ENCODE data around the gene BLOC1S1.

Gene BLOC1S1

GRCh38 chr12:55711786-55712553, 3.9 kb upstream of the BLOC1S1 start:
- no peak for DNase-seq (ENCODE audit: low read depth in 2 of 2)

- no peak for DNase-seq (ENCODE audit: low read depth in 2 of 2)
Observed at GRCh38 chr12:55712700-55713415, 3.0 kb upstream of the BLOC1S1 start.

GRCh38 chr12:55713721-55714120, 2.1 kb upstream of the BLOC1S1 start:
- no peak for DNase-seq (ENCODE audit: low read depth in 2 of 2)

GRCh38 chr12:55715169-55715764, 579 bp upstream of the BLOC1S1 start:
- DNase-seq (ENCODE audit: low read depth in 2 of 2): no peak

DNA sequence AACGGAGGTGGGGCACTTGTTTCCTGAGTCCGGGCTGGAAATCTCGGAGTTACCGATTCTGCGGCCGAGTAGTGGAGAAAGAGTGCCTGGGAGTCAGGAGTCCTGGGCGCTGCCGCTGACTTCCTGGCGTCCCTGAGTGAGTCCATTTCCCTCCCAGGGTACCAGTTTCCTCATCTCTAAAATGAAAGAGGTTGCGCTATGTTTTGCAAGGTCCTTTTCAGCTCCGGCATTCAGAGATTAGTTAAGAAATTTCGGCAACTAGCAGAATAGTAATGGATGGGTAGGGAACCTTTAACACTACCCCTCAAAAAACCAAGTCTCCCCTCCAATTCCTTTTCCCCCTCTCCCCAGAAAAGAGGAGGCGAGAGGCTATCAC, 724 bp downstream of the BLOC1S1 start:
- DNase-seq (ENCODE audit: low read depth in 2 of 2): no peak

DNA sequence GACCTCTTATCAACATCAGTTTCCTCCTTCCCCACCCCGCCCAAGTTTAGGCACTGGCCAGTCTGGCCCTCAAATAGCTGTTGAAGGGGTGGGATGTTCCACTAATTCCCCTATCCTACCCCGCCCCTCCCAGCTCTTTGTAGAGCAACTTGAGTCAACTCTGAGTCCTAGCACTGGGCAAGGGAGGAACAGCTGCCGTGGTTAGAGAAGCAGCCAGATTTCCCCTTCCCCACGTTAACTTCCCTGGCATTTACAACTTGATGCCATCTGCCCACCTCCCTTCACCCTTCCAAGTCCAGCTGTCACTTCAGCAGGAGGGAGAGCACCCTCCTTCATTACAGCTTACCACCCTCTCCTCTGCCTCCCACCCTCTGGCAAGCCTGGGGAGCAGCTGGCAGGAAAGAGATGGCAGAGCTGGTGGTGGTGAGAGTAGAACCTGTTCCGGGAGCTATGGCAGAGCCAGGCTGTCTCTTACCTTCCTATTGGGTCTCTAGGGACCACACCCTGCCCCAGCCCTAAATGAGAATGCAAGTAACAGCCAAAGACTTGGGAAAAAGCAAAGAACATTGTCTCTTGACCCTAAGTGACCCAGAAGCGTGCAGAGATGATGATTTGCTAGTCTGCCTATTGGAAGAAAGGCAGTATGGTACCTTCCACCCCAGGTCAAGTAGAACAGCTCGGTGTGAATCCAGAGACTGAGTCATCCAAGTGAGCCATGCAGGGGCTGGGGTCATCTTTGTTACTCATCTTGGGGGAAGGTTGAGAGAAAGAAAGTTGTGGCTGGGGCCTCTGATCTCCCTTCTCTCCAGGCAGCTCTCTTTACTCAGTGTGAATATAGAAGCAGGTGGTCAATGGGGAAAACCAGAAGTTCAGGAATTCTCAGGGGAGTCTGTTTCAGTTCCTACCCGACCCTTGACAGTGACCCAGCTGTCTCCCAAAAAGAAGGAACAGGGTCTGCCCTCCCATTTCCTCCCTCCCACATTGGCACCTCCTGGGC, 1.5 kb downstream of the BLOC1S1 start:
- DNase-seq (ENCODE audit: low read depth in 2 of 2): no peak

DNA sequence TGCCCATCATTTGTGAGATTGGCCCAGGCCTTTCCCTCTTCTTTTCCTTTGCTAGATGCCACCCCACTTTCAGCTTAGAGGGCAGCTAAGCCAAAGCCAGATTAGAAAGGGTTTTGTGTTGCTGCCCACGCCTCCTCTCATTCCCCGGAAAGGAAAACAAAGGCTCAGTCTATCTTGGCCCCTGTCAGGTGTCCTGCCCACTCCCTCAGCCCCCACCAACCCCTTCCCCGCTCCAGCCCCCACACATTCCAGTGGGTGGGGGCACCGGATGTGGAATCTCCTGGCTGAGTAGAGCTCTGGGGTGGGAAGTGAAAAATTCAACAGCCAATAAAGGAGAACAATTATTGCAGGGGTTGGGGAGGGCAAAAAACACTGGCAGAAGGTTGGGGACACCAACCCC, 2.2 kb downstream of the BLOC1S1 start:
- no peak for DNase-seq (ENCODE audit: low read depth in 2 of 2)

DNA sequence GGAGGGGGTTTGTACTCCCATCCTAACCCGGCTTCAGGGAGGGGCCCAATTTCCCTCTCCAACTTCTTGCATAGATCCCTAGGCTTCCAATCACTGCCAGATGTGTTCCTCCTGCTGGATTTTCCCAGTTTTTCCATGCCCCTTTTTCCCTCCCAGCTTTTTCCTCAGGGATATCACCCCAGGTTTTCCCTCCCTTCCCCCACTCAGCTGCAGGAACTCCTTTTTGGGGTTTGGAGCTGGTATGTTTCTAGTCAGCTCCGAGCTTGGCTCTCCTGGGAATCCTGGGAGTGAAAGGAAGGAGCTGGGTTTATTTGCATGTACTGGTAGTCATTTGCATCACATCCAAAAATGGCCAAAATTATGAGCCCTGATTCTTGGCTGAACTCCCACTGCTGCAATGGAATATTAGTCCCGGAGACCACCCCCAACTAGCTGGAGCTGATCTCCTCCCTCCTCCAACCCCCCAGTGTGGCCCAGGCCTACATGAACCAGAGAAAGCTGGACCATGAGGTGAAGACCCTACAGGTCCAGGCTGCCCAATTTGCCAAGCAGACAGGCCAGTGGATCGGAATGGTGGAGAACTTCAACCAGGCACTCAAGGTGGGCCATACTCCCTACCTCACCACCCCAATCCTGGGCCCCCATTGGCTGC, 2.9 kb downstream of the BLOC1S1 start:
- DNase-seq (ENCODE audit: low read depth in 2 of 2): no peak

GRCh38 chr12:55719371-55719770, 3.5 kb downstream of the BLOC1S1 start:
- DNase-seq (ENCODE audit: low read depth in 2 of 2): no peak

GRCh38 chr12:55720071-55720564, 4.3 kb downstream of the BLOC1S1 start, which contains the start of gene RDH5:
Gene RDH5, plus strand, starts transcription at chr12:55720393. Its CDS starts 792 bp downstream, at chr12:55721185.
- no peak for DNase-seq (ENCODE audit: low read depth in 2 of 2)

DNA sequence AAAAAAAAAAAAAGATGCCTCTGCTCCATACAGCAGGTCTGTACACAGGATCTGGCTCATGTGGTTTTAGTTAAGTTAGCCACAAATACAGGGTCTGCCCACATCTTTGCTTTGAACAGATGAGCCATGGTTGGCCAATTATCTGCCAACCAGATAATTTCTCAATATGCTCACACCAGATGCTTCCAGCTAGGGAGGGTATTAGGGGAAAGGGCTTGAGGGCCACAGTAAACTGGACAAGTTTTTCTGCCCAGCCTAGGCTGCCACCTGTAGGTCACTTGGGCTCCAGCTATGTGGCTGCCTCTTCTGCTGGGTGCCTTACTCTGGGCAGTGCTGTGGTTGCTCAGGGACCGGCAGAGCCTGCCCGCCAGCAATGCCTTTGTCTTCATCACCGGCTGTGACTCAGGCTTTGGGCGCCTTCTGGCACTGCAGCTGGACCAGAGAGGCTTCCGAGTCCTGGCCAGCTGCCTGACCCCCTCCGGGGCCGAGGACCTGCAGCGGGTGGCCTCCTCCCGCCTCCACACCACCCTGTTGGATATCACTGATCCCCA, 5.1 kb downstream of the BLOC1S1 start:
- no peak for DNase-seq (ENCODE audit: low read depth in 2 of 2)

DNA sequence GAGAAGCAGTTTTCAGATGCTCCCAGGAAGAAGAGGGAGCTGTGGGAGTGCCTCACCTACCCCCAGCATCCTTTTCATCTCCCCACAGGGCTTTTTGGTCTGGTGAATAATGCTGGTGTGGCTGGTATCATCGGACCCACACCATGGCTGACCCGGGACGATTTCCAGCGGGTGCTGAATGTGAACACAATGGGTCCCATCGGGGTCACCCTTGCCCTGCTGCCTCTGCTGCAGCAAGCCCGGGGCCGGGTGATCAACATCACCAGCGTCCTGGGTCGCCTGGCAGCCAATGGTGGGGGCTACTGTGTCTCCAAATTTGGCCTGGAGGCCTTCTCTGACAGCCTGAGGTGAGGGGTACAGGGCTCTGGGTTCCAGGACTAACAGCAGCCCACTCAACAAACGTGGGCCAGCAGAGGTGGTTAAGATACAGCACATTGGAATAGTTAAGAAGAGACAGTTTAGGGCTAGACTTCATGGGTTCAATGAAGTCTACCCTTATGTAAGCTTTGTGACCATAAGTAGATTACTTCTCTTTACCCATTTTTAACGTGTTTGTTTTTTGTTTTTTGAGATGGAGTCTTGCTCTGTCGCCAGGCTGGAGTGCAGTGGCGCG, 5.9 kb downstream of the BLOC1S1 start:
- no peak for DNase-seq (ENCODE audit: low read depth in 2 of 2)

DNA sequence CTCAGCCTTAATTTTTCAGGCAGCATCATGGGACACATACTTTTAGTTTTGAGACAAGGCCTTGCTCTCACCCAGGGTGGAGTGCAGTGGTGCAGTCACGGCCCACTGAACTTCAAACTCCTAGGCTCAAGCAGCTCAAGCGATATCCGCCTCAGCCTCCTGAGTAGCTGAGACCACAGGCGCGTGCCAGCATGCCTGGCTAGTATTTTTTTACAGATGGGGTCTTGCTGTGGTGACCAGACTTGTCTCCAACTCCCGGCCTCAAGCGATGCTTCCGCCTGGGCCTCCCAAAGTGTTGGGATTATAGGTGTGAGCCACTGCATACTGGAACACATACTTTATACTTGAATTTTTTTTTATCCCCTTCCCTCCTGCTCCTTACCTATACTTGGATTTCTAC, 7.1 kb downstream of the BLOC1S1 start:
- DNase-seq (ENCODE audit: low read depth in 2 of 2): no peak

DNA sequence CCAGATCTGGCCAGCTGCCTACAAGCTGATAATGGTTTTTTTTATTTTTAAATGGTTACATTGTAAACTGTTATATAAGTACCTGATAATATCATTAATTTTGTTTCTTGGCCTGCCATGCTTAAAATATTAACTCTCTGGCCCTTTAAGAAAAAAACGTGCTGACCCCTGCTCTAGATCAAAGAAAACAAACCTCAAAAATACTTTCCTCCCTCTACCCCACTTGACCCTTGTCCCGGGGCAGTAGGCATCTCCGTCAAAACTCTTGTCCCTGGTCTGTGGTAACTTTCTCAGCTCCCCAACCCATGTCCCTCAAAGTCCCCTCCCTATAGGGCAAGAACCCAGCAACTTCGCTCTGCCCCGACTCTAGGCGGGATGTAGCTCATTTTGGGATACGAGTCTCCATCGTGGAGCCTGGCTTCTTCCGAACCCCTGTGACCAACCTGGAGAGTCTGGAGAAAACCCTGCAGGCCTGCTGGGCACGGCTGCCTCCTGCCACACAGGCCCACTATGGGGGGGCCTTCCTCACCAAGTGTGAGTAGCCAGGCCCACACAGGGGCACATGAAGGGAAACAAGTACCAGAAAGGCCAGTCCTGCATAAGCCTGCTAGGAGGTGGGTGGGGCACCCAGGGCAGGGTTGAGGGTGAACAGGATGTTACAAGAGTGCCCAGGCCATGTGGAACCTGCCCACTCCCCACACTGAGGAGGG, 7.8 kb downstream of the BLOC1S1 start:
- DNase-seq (ENCODE audit: low read depth in 2 of 2): no peak

- peak; percentile 22 to 47 for DNase-seq (ENCODE audit: low read depth in 2 of 2)
Observed at GRCh38 chr12:55724226-55724939, 8.5 kb downstream of the BLOC1S1 start.

GRCh38 chr12:55724940-55725309, 9.1 kb downstream of the BLOC1S1 start:
- DNase-seq (ENCODE audit: low read depth in 2 of 2): no peak

GRCh38 chr12:55725556-55725955, 9.7 kb downstream of the BLOC1S1 start:
- DNase-seq (ENCODE audit: low read depth in 2 of 2): no peak

- no peak for DNase-seq (ENCODE audit: low read depth in 2 of 2)
Observed at GRCh38 chr12:55726971-55727370, 11.1 kb downstream of the BLOC1S1 start.

GRCh38 chr12:55727643-55728185, 11.9 kb downstream of the BLOC1S1 start:
- DNase-seq (ENCODE audit: low read depth in 2 of 2): no peak

All from stimulated activated CD8-positive, alpha-beta memory T cell treated with anti-CD3 and anti-CD28 coated beads, Interleukin-7, amount 100 ng/mL, for 1 hour (primary cell).